PC-9 (cell line): ENCODE data around the gene SCN1A. TPM values are rescaled to one million over a fixed set of nuclear protein-coding genes. Genes with fewer than 3 reads are reported as not detected.

Source experiments
- BruUV-seq: library from RNA; stranded (reverse); fragments of 400-500 nt; replicated peaks from 2 replicates; lab custom pipeline; 2021; lab: Mats Ljungman, UMichigan
- CTCF ChIA-PET: fragments of 300-600 bp; sonication (Branson Sonifier 250); formaldehyde crosslinking; loops from one replicate; lab custom pipeline; 2022; ENCODE audit warnings: antibody characterized with exemption; lab: Charles Lee
- POLR2A ChIA-PET: fragments of 300-600 bp; sonication (Branson Sonifier 250); formaldehyde crosslinking; loops from one replicate; lab custom pipeline; 2022; ENCODE audit warnings: antibody characterized with exemption; ENCODE audit not compliant: unreplicated experiment; lab: Charles Lee
- DNase-seq, 2 experiments: peaks; one replicate each; pipeline versions ENCODE4 v3.0.0 to v3.0.0-alpha.2; 2015 to 2022; ENCODE audit warnings: mixed read lengths in 1 of 2
- H2AFZ ChIP-seq: fragments of 200-600 bp; sonication (generic); 2 replicates; pipeline ENCODE4 v1.8.1; 2017; ENCODE audit warnings: antibody characterized with exemption
- H3F3A ChIP-seq: fragments of 200-600 bp; sonication (generic); 2 replicates; pipeline ENCODE4 v1.8.1; 2017; ENCODE audit warnings: antibody characterized with exemption, mild to moderate bottlenecking, low read depth; ENCODE audit not compliant: insufficient read depth
- H3K27ac ChIP-seq: fragments of 200-600 bp; sonication (generic); 2 replicates; pipeline ENCODE4 v1.6.1; 2016; ENCODE audit warnings: mixed run types
- H3K27me3 ChIP-seq: fragments of 200-600 bp; sonication (generic); 2 replicates; pipeline ENCODE4 v1.6.1; 2016; ENCODE audit warnings: low read depth, mixed run types; ENCODE audit not compliant: insufficient read depth
- H3K36me3 ChIP-seq: fragments of 200-600 bp; sonication (generic); 2 replicates; pipeline ENCODE4 v1.6.1; 2016; ENCODE audit warnings: low read depth, mixed run types
- H3K4me1 ChIP-seq: fragments of 200-600 bp; sonication (generic); replicated peaks from 2 replicates; pipeline ENCODE4 v1.6.1; 2016; ENCODE audit warnings: mixed run types; ENCODE audit not compliant: insufficient read depth
- H3K4me2 ChIP-seq: fragments of 200-600 bp; sonication (generic); 2 replicates; pipeline ENCODE4 v1.6.1; 2017; ENCODE audit warnings: mixed run types
- H3K4me3 ChIP-seq: fragments of 200-600 bp; sonication (generic); 2 replicates; pipeline ENCODE4 v1.6.1; 2016; ENCODE audit warnings: mixed run types
- H3K79me2 ChIP-seq: fragments of 200-600 bp; sonication (generic); 2 replicates; pipeline ENCODE4 v1.6.1; 2017; ENCODE audit warnings: low read depth, mixed run types
- H3K9me2 ChIP-seq: fragments of 200-600 bp; sonication (generic); 2 replicates; pipeline ENCODE4 v1.8.1; 2017; ENCODE audit warnings: mild to moderate bottlenecking; ENCODE audit not compliant: insufficient read depth
- H3K9me3 ChIP-seq: fragments of 200-600 bp; sonication (generic); 2 replicates; pipeline ENCODE4 v1.8.1; 2016; ENCODE audit warnings: low read depth; ENCODE audit not compliant: insufficient read depth
- H4K20me1 ChIP-seq: fragments of 200-600 bp; sonication (generic); 2 replicates; pipeline ENCODE4 v1.8.1; 2017; ENCODE audit not compliant: insufficient read depth
- CTCF ChIP-seq: fragments of 200-600 bp; sonication (generic); conservative IDR thresholded peaks from 2 replicates; pipeline ENCODE4 v1.6.1; 2017; ENCODE audit warnings: mixed run types, antibody characterized with exemption, mild to moderate bottlenecking, moderate library complexity
- EZH2 ChIP-seq: fragments of 200-600 bp; sonication (generic); IDR thresholded peaks from 2 replicates; pipeline ENCODE4 v1.8.0; 2017; ENCODE audit warnings: antibody characterized with exemption, low read depth
- intact Hi-C: fragments of 100-400 bp; cut with micrococcal nuclease; formaldehyde crosslinking; loops from one replicate; pipeline ENCODE4 v1.10.0; 2022; ENCODE audit not compliant: unreplicated experiment
- total RNA-seq: library from RNA; stranded (reverse); gene quantifications from 2 replicates; pipeline ENCODE4 v1.2.3, GENCODE V29; 2021

The SCN1A gene
- total RNA-seq, 1 experiment from 2014 or later, result not detected

- Histone ChIP-seq H3K9me3 (no peaks in the 10 kb centered on the region), H4K20me1 (no peaks in the 10 kb centered on the region), H2AFZ (no peak overlapping the region), H3K9me2 (no peaks in the 10 kb centered on the region), H3K36me3 (no peaks in the 10 kb centered on the region), H3K27ac (no peak overlapping the region), H3K27me3 (no peaks in the 10 kb centered on the region), H3K4me1 (no peaks in the 10 kb centered on the region), H3K4me3 (no peak overlapping the region), H3K4me2 (no peak overlapping the region), H3K79me2 (no peaks in the 10 kb centered on the region), H3F3A (no peaks in the 10 kb centered on the region)
- intact Hi-C loops, result no loop called here
- TF ChIP-seq CTCF (no peak), EZH2 (no peak)
- ChIA-PET CTCF (no interaction called here), POLR2A (no interaction called here)
- no TSS peak for BruUV-seq
- DNase-seq, result no peak
These were observed 30.7 kb upstream of the SCN1A start for GRCh38 chr2:166158546-166158945.

DNA sequence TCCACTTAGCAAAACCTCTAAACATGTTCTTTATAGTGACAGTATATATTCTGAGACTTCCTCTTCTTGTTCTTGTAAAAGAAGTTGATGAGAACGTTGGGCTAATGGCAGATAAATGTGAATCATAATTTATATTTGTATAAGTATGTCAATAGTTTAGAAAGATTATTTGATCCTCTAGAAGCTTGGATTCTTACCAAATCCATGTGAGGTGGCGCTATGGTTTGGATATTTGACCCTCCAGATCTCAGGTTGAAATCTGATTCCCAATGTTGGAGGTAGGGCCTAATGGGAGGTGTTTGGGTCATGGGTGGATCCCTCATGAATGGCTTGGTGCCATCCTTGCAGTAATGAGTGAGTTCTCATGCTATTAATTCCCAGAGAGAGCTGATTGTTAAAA lies 29.8 kb upstream of the SCN1A start:
- BruUV-seq, result no TSS peak
- H3K27ac ChIP-seq, result no peak overlapping the region
- intact Hi-C loops, result no loop called here

GRCh38 chr2:166156985-166157490 lies 29.2 kb upstream of the SCN1A start:
- H3K4me3 ChIP-seq, result no peak overlapping the region
- no peak for TF ChIP-seq CTCF
- TF ChIP-seq EZH2, result no peak
- no peaks in the 10 kb centered on the region for H4K20me1 ChIP-seq
- no peak overlapping the region for H2AFZ ChIP-seq
- no peaks in the 10 kb centered on the region for H3K4me1 ChIP-seq
- DNase-seq, result no peak
- H3K27me3 ChIP-seq, result no peaks in the 10 kb centered on the region
- no peaks in the 10 kb centered on the region for H3K36me3 ChIP-seq
- ChIA-PET CTCF (no interaction called here), POLR2A (no interaction called here)
- no peaks in the 10 kb centered on the region for H3F3A ChIP-seq
- H3K9me3 ChIP-seq, result no peaks in the 10 kb centered on the region
- H3K4me2 ChIP-seq, result no peak overlapping the region
- no peaks in the 10 kb centered on the region for H3K9me2 ChIP-seq
- intact Hi-C loops, result no loop called here
- no TSS peak for BruUV-seq
- H3K79me2 ChIP-seq, result no peaks in the 10 kb centered on the region
- H3K27ac ChIP-seq, result no peak overlapping the region

More for the DNA sequence above, 29.8 kb upstream of the SCN1A start:
- ChIA-PET CTCF (no interaction called here), POLR2A (no interaction called here)
- Histone ChIP-seq H3K79me2 (no peaks in the 10 kb centered on the region), H3K27me3 (no peaks in the 10 kb centered on the region), H3K4me1 (no peaks in the 10 kb centered on the region), H3F3A (no peaks in the 10 kb centered on the region), H2AFZ (no peak overlapping the region), H3K4me3 (no peak overlapping the region), H3K9me2 (no peaks in the 10 kb centered on the region), H3K4me2 (no peak overlapping the region), H4K20me1 (no peaks in the 10 kb centered on the region), H3K9me3 (no peaks in the 10 kb centered on the region), H3K36me3 (no peaks in the 10 kb centered on the region)
- no peak for TF ChIP-seq EZH2
- TF ChIP-seq CTCF, result no peak
- DNase-seq, result no peak
